Daoy (cell line): ENCODE data around the gene SDCCAG8. TPM values are rescaled to one million over a fixed set of nuclear protein-coding genes. Genes with fewer than 3 reads are reported as not detected.
A peak's percentile ranks its signal among the peaks of the same experiment; 100 is the strongest.

Source experiments
- DNase-seq: peaks from one replicate; pipeline ENCODE4 v3.0.0-alpha.2; 2015; ENCODE audit warnings: low read depth
- total RNA-seq: library from RNA; depleted of rRNA; stranded (reverse); fragments of >200 nt; shearing (Covaris generic); gene quantifications from 2 replicates; pipeline ENCODE4 v1.2.3, GENCODE V29; 2014

The SDCCAG8 gene
- total RNA-seq, 1 experiment from 2014 or later = 25.3 TPM

GRCh38 chr1:243499711-243500110, 243.9 kb downstream of the SDCCAG8 start:
- DNase-seq = no peak

- no peak for DNase-seq
Measured at GRCh38 chr1:243500512-243500911, 244.7 kb downstream of the SDCCAG8 start.

- DNase-seq = no peak
Measured at GRCh38 chr1:243501002-243501401, 245.2 kb downstream of the SDCCAG8 start.

GRCh38 chr1:243503155-243503554, 247.3 kb downstream of the SDCCAG8 start:
- no peak for DNase-seq

GRCh38 chr1:243505986-243506689, 250.3 kb downstream of the SDCCAG8 start:
- no peak for DNase-seq

- DNase-seq = no peak
Measured at GRCh38 chr1:243507001-243507671, 251.3 kb downstream of the SDCCAG8 start.

- no peak for DNase-seq
Measured at GRCh38 chr1:243507672-243508302, 251.9 kb downstream of the SDCCAG8 start.

GRCh38 chr1:243508303-243508713, 252.5 kb downstream of the SDCCAG8 start:
- no peak for DNase-seq

- no peak for DNase-seq
Measured at GRCh38 chr1:243508943-243509342, 253.1 kb downstream of the SDCCAG8 start.

- DNase-seq = no peak
Measured at GRCh38 chr1:243510928-243511327, 255.1 kb downstream of the SDCCAG8 start.

GRCh38 chr1:243513726-243514491, 258.1 kb downstream of the SDCCAG8 start:
- peak; percentile 63 for DNase-seq

GRCh38 chr1:243514927-243515326, 259.1 kb downstream of the SDCCAG8 start:
- no peak for DNase-seq

- DNase-seq = no peak
Measured at GRCh38 chr1:243520831-243521230, 265.0 kb downstream of the SDCCAG8 start.

GRCh38 chr1:243523766-243524165, 267.9 kb downstream of the SDCCAG8 start:
- no peak for DNase-seq

GRCh38 chr1:243525085-243525487, 269.2 kb downstream of the SDCCAG8 start:
- DNase-seq = peak; percentile 66

- no peak for DNase-seq
Measured at GRCh38 chr1:243526180-243526579, 270.3 kb downstream of the SDCCAG8 start.

GRCh38 chr1:243528459-243529121, 272.7 kb downstream of the SDCCAG8 start:
- DNase-seq = no peak

- no peak for DNase-seq
Measured at GRCh38 chr1:243529512-243529911, 273.7 kb downstream of the SDCCAG8 start.

GRCh38 chr1:243535014-243535413, 279.2 kb downstream of the SDCCAG8 start:
- DNase-seq = no peak

- DNase-seq = no peak
Measured at GRCh38 chr1:243539636-243540035, 283.8 kb downstream of the SDCCAG8 start.

- DNase-seq = no peak
Measured at GRCh38 chr1:243542739-243543415, 287.0 kb downstream of the SDCCAG8 start.
